WTC11 (cell line): ENCODE measurements around the gene DCXR. TPM values are rescaled to one million over a fixed set of nuclear protein-coding genes. Genes with fewer than 3 reads are reported as not detected.

Experiments
- ATAC-seq: fragments of 200-7000 bp; cut with Tn5 transposase; 2 replicates; pipeline ENCODE4 v1.10.0; 2021; ENCODE audit warnings: mild to moderate bottlenecking, moderate library complexity
- CTCF ChIA-PET: fragments of 300-600 bp; sonication (Branson Sonifier 250); formaldehyde crosslinking; loops from one replicate; lab custom pipeline; 2021; ENCODE audit warnings: antibody characterized with exemption; lab: Charles Lee
- POLR2A ChIA-PET: fragments of 350-600 bp; sonication (Branson Sonifier 250); formaldehyde crosslinking; loops from one replicate; lab custom pipeline; 2021; ENCODE audit warnings: antibody characterized with exemption; lab: Charles Lee
- DNase-seq: peaks from one replicate; pipeline ENCODE4 v3.0.0; 2021; ENCODE audit warnings: low spot score
- H3K27ac Mint-ChIP-seq: 2 replicates; pipeline ENCODE4 v1.8.0; 2021; ENCODE audit warnings: mixed read lengths
- H3K27me3 Mint-ChIP-seq: 2 replicates; pipeline ENCODE4 v1.8.0; 2021; ENCODE audit warnings: low read depth, mild to moderate bottlenecking, moderate library complexity, mixed read lengths
- H3K36me3 Mint-ChIP-seq: 2 replicates; pipeline ENCODE4 v1.8.0; 2021; ENCODE audit warnings: mixed read lengths
- H3K4me1 Mint-ChIP-seq: 2 replicates; pipeline ENCODE4 v1.8.0; 2022; ENCODE audit warnings: mixed read lengths
- H3K4me3 Mint-ChIP-seq: 2 replicates; pipeline ENCODE4 v1.8.0; 2021; ENCODE audit warnings: mild to moderate bottlenecking, moderate library complexity, mixed read lengths
- H3K9me3 Mint-ChIP-seq: 2 replicates; pipeline ENCODE4 v1.8.0; 2021; ENCODE audit warnings: mixed read lengths
- ESRRA ChIP-seq: sonication (generic); formaldehyde crosslinking; IDR thresholded peaks from 2 replicates; pipeline ENCODE4 v1.8.1; 2022; ENCODE audit warnings: mild to moderate bottlenecking, missing genetic modification reagents, borderline replicate concordance
- ETV6 ChIP-seq: sonication (generic); formaldehyde crosslinking; IDR thresholded peaks from 2 replicates; pipeline ENCODE4 v1.8.1; 2022; ENCODE audit warnings: mild to moderate bottlenecking, missing genetic modification reagents
- FOXJ3 ChIP-seq: sonication (generic); formaldehyde crosslinking; IDR thresholded peaks from 2 replicates; pipeline ENCODE4 v1.9.0; 2021; ENCODE audit warnings: missing genetic modification reagents, mild to moderate bottlenecking, borderline replicate concordance
- FOXP1 ChIP-seq: sonication (generic); formaldehyde crosslinking; IDR thresholded peaks from 2 replicates; pipeline ENCODE4 v1.8.0; 2022; ENCODE audit warnings: missing genetic modification reagents, mild to moderate bottlenecking, moderate library complexity, borderline replicate concordance
- HMGA2 ChIP-seq: fragments of 250-450 bp; sonication (Bioruptor Pico); IDR thresholded peaks from 2 replicates; pipeline ENCODE4 v1.4.0; 2021; ENCODE audit warnings: mild to moderate bottlenecking, moderate library complexity
- JAZF1 ChIP-seq: fragments of 250-450 bp; sonication (Bioruptor Pico); IDR thresholded peaks from 2 replicates; pipeline ENCODE4 v1.9.0; 2021; ENCODE audit warnings: moderate library complexity, mild to moderate bottlenecking, inconsistent platforms
- JUN ChIP-seq: sonication (generic); formaldehyde crosslinking; IDR thresholded peaks from 2 replicates; pipeline ENCODE4 v1.8.0; 2023; ENCODE audit warnings: mild to moderate bottlenecking, missing genetic modification reagents
- MYBL2 ChIP-seq: sonication (generic); formaldehyde crosslinking; IDR thresholded peaks from 2 replicates; pipeline ENCODE4 v1.8.1; 2023; ENCODE audit warnings: mild to moderate bottlenecking, moderate library complexity, missing genetic modification reagents
- NFYB ChIP-seq: sonication (generic); formaldehyde crosslinking; conservative IDR thresholded peaks from 2 replicates; pipeline ENCODE4 v1.8.0; 2022; ENCODE audit warnings: low read depth, missing genetic modification reagents
- NR2C2 ChIP-seq: sonication (generic); formaldehyde crosslinking; IDR thresholded peaks from 2 replicates; pipeline ENCODE4 v1.8.0; 2022; ENCODE audit warnings: mild to moderate bottlenecking, missing genetic modification reagents
- RORB ChIP-seq: fragments of 250-450 bp; sonication (Bioruptor Pico); IDR thresholded peaks from 2 replicates; pipeline ENCODE4 v1.9.0; 2021; ENCODE audit warnings: mild to moderate bottlenecking
- SOX15 ChIP-seq: fragments of 250-450 bp; sonication (Bioruptor Pico); IDR thresholded peaks from 2 replicates; pipeline ENCODE4 v1.9.0; 2021; ENCODE audit warnings: mild to moderate bottlenecking
- TCF7 ChIP-seq: sonication (generic); formaldehyde crosslinking; IDR thresholded peaks from 2 replicates; pipeline ENCODE4 v1.8.0; 2022; ENCODE audit warnings: mild to moderate bottlenecking, low read depth, missing genetic modification reagents, moderate library complexity
- ZNF219 ChIP-seq: sonication (generic); formaldehyde crosslinking; IDR thresholded peaks from 2 replicates; pipeline ENCODE4 v1.8.0; 2023; ENCODE audit warnings: missing genetic modification reagents, mild to moderate bottlenecking, borderline replicate concordance
- ZNF317 ChIP-seq: sonication (generic); formaldehyde crosslinking; IDR thresholded peaks from 2 replicates; pipeline ENCODE4 v1.8.1; 2023; ENCODE audit warnings: low read depth, mild to moderate bottlenecking, moderate library complexity, missing genetic modification reagents, borderline replicate concordance
- ZNF416 ChIP-seq: fragments of 250-450 bp; sonication (Bioruptor Pico); IDR thresholded peaks from 2 replicates; pipeline ENCODE4 v1.9.0; 2021; ENCODE audit warnings: mild to moderate bottlenecking, inconsistent platforms
- total RNA-seq: library from RNA; stranded (reverse); gene quantifications from 3 replicates; pipeline ENCODE4 v1.2.3, GENCODE V29; 2021
- TF ChIP-seq, protein P1 (sequence below): sonication (generic); formaldehyde crosslinking; IDR thresholded peaks from 2 replicates; pipeline ENCODE4 v1.8.1; 2022; ENCODE audit warnings: mild to moderate bottlenecking, moderate library complexity, missing genetic modification reagents
- TF ChIP-seq, protein P2 (sequence below): fragments of 250-450 bp; sonication (Bioruptor Pico); IDR thresholded peaks from 2 replicates; pipeline ENCODE4 v1.9.0; 2021; ENCODE audit warnings: moderate library complexity, mild to moderate bottlenecking, inconsistent platforms, borderline replicate concordance
- TF ChIP-seq, protein P3 (sequence below): sonication (generic); formaldehyde crosslinking; IDR thresholded peaks from 2 replicates; pipeline ENCODE4 v1.8.1; 2022; ENCODE audit warnings: mild to moderate bottlenecking, missing genetic modification reagents, moderate library complexity, borderline replicate concordance
- TF ChIP-seq, protein P4 (sequence below): sonication (generic); formaldehyde crosslinking; IDR thresholded peaks from 2 replicates; pipeline ENCODE4 v1.8.1; 2022; ENCODE audit warnings: missing genetic modification reagents, borderline replicate concordance
- TF ChIP-seq, protein P5 (sequence below): sonication (generic); formaldehyde crosslinking; IDR thresholded peaks from 2 replicates; pipeline ENCODE4 v1.8.1; 2023; ENCODE audit warnings: mild to moderate bottlenecking, missing genetic modification reagents
- TF ChIP-seq, protein P6 (sequence below): sonication (generic); formaldehyde crosslinking; IDR thresholded peaks from 2 replicates; pipeline ENCODE4 v1.8.0; 2022; ENCODE audit warnings: mild to moderate bottlenecking, missing genetic modification reagents

The DCXR gene
- total RNA-seq, 1 experiment from 2014 or later: 130 TPM

DNA sequence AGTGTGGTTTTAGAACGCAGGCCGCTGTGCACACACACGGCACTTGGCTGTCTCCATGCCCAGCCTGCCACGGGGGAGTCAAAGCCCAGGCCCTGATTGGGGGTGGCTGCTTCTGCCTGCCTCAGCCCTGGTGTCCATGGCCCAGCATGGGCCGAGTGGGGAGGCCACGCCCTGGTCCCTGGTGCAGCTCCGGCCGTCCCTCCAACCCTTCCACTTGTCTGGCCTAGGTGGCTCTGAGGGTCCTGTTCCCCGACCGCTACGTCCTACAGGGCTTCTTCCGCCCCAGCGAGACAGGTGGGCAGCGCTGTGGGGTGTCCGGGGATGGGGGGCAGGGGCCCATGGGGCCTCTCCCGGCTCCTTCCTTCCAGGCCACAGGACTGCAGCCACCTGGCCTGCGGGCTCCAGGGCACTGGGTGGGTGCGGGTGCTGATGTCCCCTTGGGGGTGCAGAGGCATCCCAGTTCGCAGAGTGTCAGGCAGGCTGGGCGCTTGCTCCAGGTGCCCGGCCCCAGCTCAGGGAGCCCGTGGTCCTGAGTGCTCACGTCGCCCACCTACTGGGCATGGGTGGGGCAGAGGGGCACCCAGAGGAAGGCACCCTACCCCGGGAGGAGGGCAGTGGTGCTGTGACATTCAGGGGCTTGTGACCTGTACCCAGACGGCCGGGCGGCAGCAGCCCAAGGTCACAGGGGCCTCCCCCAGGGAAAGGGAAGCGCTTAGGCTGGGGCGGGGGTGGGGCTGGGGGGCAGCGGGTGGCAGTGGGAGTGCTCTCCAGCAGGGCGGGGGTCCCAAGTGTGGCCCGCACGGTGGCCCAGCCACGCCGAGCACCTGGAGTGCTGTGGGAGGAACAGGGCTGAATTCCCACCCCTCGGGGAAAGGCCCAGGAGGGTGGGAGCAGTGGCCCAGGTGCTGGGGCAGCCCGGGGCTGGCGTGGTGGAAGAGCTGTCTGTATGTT, 26.6 kb downstream of the DCXR start:
- no peak for DNase-seq
- POLR2A ChIA-PET: interaction anchor here (0.7 kb wide), 1 partner anchor 56 kb away, joined by 5 read pairs; no protein-coding TSS in a partner anchor
- Mint-ChIP-seq H3K27ac (no peak overlapping the region), H3K4me3 (no peak overlapping the region), H3K9me3 (no peaks in the 10 kb centered on the region), H3K27me3 (no peaks in the 10 kb centered on the region), H3K36me3 (no peaks in the 10 kb centered on the region), H3K4me1 (no peaks in the 10 kb centered on the region)
- CTCF ChIA-PET: interaction anchor here (0.6 to 3.0 kb wide), 2 partner anchors 9 to 27 kb away, joined by 10 to 16 read pairs; partner anchors contain the start of gene DCXR
- no peak for ATAC-seq
- TF ChIP-seq, protein P1, sequence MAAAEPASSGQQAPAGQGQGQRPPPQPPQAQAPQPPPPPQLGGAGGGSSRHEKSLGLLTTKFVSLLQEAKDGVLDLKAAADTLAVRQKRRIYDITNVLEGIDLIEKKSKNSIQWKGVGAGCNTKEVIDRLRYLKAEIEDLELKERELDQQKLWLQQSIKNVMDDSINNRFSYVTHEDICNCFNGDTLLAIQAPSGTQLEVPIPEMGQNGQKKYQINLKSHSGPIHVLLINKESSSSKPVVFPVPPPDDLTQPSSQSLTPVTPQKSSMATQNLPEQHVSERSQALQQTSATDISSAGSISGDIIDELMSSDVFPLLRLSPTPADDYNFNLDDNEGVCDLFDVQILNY (CRISPR knock-in tag): no peak
- no peak for TF ChIP-seq TCF7 (CRISPR knock-in tag)
- TF ChIP-seq, protein P2, sequence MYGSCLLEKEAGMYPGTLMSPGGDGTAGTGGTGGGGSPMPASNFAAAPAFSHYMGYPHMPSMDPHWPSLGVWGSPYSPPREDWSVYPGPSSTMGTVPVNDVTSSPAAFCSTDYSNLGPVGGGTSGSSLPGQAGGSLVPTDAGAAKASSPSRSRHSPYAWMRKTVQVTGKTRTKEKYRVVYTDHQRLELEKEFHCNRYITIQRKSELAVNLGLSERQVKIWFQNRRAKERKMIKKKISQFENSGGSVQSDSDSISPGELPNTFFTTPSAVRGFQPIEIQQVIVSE (CRISPR knock-in tag): no peak
- no peak for TF ChIP-seq JUN (CRISPR knock-in tag)
- TF ChIP-seq SOX15 (CRISPR knock-in tag): no peak

DNA sequence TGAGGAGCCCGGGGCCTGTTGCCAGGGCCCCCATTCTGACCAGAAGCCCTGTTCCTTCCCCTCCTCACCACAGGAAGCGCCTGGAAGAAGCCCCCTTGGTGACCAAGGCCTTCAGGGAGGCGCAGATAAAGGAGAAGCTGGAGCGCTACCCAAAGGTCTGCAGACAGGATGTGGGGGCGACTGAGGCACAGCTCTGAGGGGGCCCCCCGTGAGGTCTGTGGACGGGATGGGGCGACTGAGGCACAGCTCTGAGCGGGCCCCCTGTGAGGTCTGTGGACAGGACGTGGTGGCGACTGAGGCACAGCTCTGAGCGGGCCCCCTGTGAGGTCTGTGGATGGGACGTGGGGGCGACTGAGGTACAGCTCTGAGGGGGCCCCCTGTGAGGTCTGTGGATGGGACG, 28.1 kb downstream of the DCXR start:
- Mint-ChIP-seq H3K4me3 (no peak overlapping the region), H3K36me3 (no peaks in the 10 kb centered on the region), H3K27me3 (no peaks in the 10 kb centered on the region), H3K4me1 (no peaks in the 10 kb centered on the region), H3K9me3 (no peaks in the 10 kb centered on the region), H3K27ac (no peak overlapping the region)
- CTCF ChIA-PET: interaction anchor here (3.0 kb wide), 1 partner anchor 11 kb away, joined by 16 read pairs; no protein-coding TSS in a partner anchor
- TF ChIP-seq, protein P3, sequence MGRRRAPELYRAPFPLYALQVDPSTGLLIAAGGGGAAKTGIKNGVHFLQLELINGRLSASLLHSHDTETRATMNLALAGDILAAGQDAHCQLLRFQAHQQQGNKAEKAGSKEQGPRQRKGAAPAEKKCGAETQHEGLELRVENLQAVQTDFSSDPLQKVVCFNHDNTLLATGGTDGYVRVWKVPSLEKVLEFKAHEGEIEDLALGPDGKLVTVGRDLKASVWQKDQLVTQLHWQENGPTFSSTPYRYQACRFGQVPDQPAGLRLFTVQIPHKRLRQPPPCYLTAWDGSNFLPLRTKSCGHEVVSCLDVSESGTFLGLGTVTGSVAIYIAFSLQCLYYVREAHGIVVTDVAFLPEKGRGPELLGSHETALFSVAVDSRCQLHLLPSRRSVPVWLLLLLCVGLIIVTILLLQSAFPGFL (CRISPR knock-in tag): no peak
- TF ChIP-seq ZNF317 (CRISPR knock-in tag): no peak
- TF ChIP-seq HMGA2 (CRISPR knock-in tag): no peak
- no peak for TF ChIP-seq NFYB (CRISPR knock-in tag)
- no peak for TF ChIP-seq ZNF416 (CRISPR knock-in tag)
- TF ChIP-seq RORB (CRISPR knock-in tag): no peak
- TF ChIP-seq, protein P4, sequence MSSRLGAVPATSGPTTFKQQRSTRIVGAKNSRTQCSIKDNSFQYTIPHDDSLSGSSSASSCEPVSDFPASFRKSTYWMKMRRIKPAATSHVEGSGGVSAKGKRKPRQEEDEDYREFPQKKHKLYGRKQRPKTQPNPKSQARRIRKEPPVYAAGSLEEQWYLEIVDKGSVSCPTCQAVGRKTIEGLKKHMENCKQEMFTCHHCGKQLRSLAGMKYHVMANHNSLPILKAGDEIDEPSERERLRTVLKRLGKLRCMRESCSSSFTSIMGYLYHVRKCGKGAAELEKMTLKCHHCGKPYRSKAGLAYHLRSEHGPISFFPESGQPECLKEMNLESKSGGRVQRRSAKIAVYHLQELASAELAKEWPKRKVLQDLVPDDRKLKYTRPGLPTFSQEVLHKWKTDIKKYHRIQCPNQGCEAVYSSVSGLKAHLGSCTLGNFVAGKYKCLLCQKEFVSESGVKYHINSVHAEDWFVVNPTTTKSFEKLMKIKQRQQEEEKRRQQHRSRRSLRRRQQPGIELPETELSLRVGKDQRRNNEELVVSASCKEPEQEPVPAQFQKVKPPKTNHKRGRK: no peak
- DNase-seq (no peak), ATAC-seq (no peak)
- POLR2A ChIA-PET: no interaction called here

DNA sequence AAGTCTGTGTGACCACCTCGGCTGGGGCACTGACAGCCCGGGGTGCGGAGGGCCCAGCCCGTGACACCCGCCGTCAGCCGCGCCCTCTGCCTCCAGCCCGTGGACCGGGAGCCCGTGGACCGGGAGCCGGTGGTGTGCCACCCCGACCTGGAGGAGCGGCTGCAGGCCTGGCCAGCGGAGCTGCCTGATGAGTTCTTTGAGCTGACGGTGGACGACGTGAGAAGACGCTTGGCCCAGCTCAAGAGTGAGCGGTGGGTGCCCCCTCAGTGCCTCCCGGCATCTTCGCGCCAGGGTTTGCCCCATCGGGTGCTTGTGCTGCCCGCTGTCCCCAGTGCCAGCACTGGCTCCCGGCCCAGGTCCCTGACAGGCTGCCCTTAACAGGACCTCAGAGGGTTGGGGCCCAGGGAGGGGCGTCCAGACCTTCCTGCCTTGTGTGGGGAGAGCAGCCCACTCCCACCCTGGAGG, 28.5 kb downstream of the DCXR start:
- H3K4me3 Mint-ChIP-seq: no peak overlapping the region
- POLR2A ChIA-PET: no interaction called here
- no peaks in the 10 kb centered on the region for H3K36me3 Mint-ChIP-seq
- CTCF ChIA-PET: interaction anchor here (3.0 kb wide), 1 partner anchor 11 kb away, joined by 16 read pairs; no protein-coding TSS in a partner anchor
- no peaks in the 10 kb centered on the region for H3K9me3 Mint-ChIP-seq
- ATAC-seq: no peak
- DNase-seq: no peak
- H3K4me1 Mint-ChIP-seq: no peaks in the 10 kb centered on the region
- H3K27me3 Mint-ChIP-seq: no peaks in the 10 kb centered on the region
- TF ChIP-seq NR2C2 (CRISPR knock-in tag): no peak
- no peak for TF ChIP-seq ZNF219 (CRISPR knock-in tag)
- TF ChIP-seq, protein P5, sequence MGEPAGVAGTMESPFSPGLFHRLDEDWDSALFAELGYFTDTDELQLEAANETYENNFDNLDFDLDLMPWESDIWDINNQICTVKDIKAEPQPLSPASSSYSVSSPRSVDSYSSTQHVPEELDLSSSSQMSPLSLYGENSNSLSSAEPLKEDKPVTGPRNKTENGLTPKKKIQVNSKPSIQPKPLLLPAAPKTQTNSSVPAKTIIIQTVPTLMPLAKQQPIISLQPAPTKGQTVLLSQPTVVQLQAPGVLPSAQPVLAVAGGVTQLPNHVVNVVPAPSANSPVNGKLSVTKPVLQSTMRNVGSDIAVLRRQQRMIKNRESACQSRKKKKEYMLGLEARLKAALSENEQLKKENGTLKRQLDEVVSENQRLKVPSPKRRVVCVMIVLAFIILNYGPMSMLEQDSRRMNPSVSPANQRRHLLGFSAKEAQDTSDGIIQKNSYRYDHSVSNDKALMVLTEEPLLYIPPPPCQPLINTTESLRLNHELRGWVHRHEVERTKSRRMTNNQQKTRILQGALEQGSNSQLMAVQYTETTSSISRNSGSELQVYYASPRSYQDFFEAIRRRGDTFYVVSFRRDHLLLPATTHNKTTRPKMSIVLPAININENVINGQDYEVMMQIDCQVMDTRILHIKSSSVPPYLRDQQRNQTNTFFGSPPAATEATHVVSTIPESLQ: no peak
- no peak for TF ChIP-seq FOXJ3 (CRISPR knock-in tag)
- no peak for TF ChIP-seq JAZF1 (CRISPR knock-in tag)
- no peak for TF ChIP-seq ZNF416 (CRISPR knock-in tag)
- TF ChIP-seq ETV6: no peak
- no peak for TF ChIP-seq MYBL2
- TF ChIP-seq FOXP1 (CRISPR knock-in tag): no peak
- TF ChIP-seq, protein P3 (CRISPR knock-in tag): no peak
- TF ChIP-seq ESRRA (CRISPR knock-in tag): no peak
- TF ChIP-seq, protein P6, sequence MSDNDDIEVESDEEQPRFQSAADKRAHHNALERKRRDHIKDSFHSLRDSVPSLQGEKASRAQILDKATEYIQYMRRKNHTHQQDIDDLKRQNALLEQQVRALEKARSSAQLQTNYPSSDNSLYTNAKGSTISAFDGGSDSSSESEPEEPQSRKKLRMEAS (CRISPR knock-in tag): no peak
- no peak overlapping the region for H3K27ac Mint-ChIP-seq
